Left colon (tissue), 2 donors: Measurements from ENCODE around the gene DHRS9. TPM values are rescaled to one million over a fixed set of nuclear protein-coding genes. Genes with fewer than 3 reads are reported as not detected.

Experiments used
- ATAC-seq: fragments of 200-7000 bp; cut with Tn5 transposase; one replicate; pipeline ENCODE4 v1.9.1; 2020; ENCODE audit warnings: mild to moderate bottlenecking, moderate library complexity
- DNase-seq, 2 donors: peaks; one replicate each; pipeline ENCODE4 v3.0.0-alpha.2; 2020
- intact Hi-C, 2 donors: fragments of 100-400 bp; cut with DNase I in 1 of 2; cut with micrococcal nuclease in 1 of 2; formaldehyde crosslinking; loops; one replicate each; pipeline versions ENCODE4 v1.11.2 to v1.14.0; 2022; cut with DNase I, micrococcal nuclease
- long read RNA-seq: library from polyadenylated mRNA; unstranded; transcript quantifications from one replicate; pipeline ENCODE4 v2.0.0, GENCODE V29; 2021
- total RNA-seq, 2 donors: library from RNA; stranded (reverse); fragmentation: NEBNext Ultra II Directional; extraction: Animal tissue kit (Norgen Biotek cat#: 25700); gene quantifications; one replicate each; pipeline ENCODE4 v1.2.1, GENCODE V29; 2021
- donor health status: DM: no; HTN: no; CAD: no.
- donor health status: DM: yes; HTN: yes; CAD: no.

The DHRS9 gene
- total RNA-seq, result 100 to 1,000 TPM; 202 to 206 TPM
- long read RNA-seq, transcript DHRS9-201 (6 exons, 1,917 nt), result major isoform, 15 of 221 reads
- long read RNA-seq, partial matches to known transcripts, result 183 of 221 reads
- long read RNA-seq, other reads (novel, unspliced or antisense), result 21 of 221 reads

- ATAC-seq (peak; percentile 64), DNase-seq (peak in 1 of 2 donors; percentile 33)
- intact Hi-C loops, result no loop called here
Observed at GRCh38 chr2:169069341-169069740, at the start of gene DHRS9. Gene DHRS9, plus strand, starts transcription at chr2:169069563. Its CDS starts 12,019 bp downstream, at chr2:169081582.

- DNase-seq (no peak), ATAC-seq (no peak)
- intact Hi-C loops, result no loop called here
Observed at GRCh38 chr2:169023161-169023560, 46.2 kb upstream of the DHRS9 start.

- DNase-seq, result no peak
- no peak for ATAC-seq
- intact Hi-C loops, result no loop called here
Observed at GRCh38 chr2:169026056-169026455, 43.3 kb upstream of the DHRS9 start.

GRCh38 chr2:169027234-169027633 is 42.1 kb upstream of the DHRS9 start:
- intact Hi-C loops, result no loop called here
- no peak for ATAC-seq
- DNase-seq, result no peak

- ATAC-seq, result no peak
- DNase-seq, result no peak
- intact Hi-C loops, result no loop called here
Observed at GRCh38 chr2:169029341-169029740, 40.0 kb upstream of the DHRS9 start.

- no peak for DNase-seq
- no peak for ATAC-seq
- intact Hi-C loops, result no loop called here
Observed at GRCh38 chr2:169031202-169031601, 38.2 kb upstream of the DHRS9 start, which contains the start of gene ABCB11. Gene ABCB11, minus strand, starts transcription at chr2:169031324. Its CDS starts 13,199 bp downstream, at chr2:169018125.

GRCh38 chr2:169034256-169034655 is 35.1 kb upstream of the DHRS9 start:
- DNase-seq (no peak), ATAC-seq (peak; percentile 78)
- intact Hi-C loops, result no loop called here

GRCh38 chr2:169034984-169035544 is 34.3 kb upstream of the DHRS9 start:
- DNase-seq, result no peak

GRCh38 chr2:169035887-169036286 is 33.5 kb upstream of the DHRS9 start:
- DNase-seq (no peak), ATAC-seq (no peak)
- intact Hi-C loops, result no loop called here

More at GRCh38 chr2:169034984-169035544, 34.3 kb upstream of the DHRS9 start:
- intact Hi-C loops, result no loop called here
- peak; percentile 65 for ATAC-seq

GRCh38 chr2:169036736-169037440 is 32.5 kb upstream of the DHRS9 start:
- DNase-seq (no peak), ATAC-seq (peak; percentile 40)
- intact Hi-C loops, result no loop called here

GRCh38 chr2:169038338-169038757 is 31.0 kb upstream of the DHRS9 start:
- intact Hi-C loops, result no loop called here
- DNase-seq, result no peak
- peak; percentile 69 for ATAC-seq

GRCh38 chr2:169039702-169040101 is 29.7 kb upstream of the DHRS9 start:
- ATAC-seq (no peak), DNase-seq (no peak)
- intact Hi-C loops, result no loop called here

- intact Hi-C loops, result no loop called here
- ATAC-seq (no peak), DNase-seq (no peak)
Observed at GRCh38 chr2:169041594-169041993, 27.8 kb upstream of the DHRS9 start.

GRCh38 chr2:169042856-169043255 is 26.5 kb upstream of the DHRS9 start:
- intact Hi-C loops, result no loop called here
- no peak for DNase-seq

GRCh38 chr2:169046440-169047151 is 22.8 kb upstream of the DHRS9 start:
- DNase-seq (peak; percentile 76 to 84), ATAC-seq (peak; percentile 98)
- intact Hi-C loops, result no loop called here

More at GRCh38 chr2:169042856-169043255, 26.5 kb upstream of the DHRS9 start:
- no peak for ATAC-seq

- intact Hi-C loops, result no loop called here
- ATAC-seq (peak; percentile 16), DNase-seq (no peak)
Observed at GRCh38 chr2:169047256-169048250, 21.8 kb upstream of the DHRS9 start.

- ATAC-seq, result no peak
- intact Hi-C loops, result no loop called here
Observed at GRCh38 chr2:169049142-169049541, 20.2 kb upstream of the DHRS9 start.

GRCh38 chr2:169050476-169051240 is 18.7 kb upstream of the DHRS9 start:
- DNase-seq, result no peak
- no peak for ATAC-seq
- intact Hi-C loops, result no loop called here

More at GRCh38 chr2:169049142-169049541, 20.2 kb upstream of the DHRS9 start:
- DNase-seq, result no peak
